Measurements from ENCODE around the gene NUDCD3.

NUDCD3 gene

DNA sequence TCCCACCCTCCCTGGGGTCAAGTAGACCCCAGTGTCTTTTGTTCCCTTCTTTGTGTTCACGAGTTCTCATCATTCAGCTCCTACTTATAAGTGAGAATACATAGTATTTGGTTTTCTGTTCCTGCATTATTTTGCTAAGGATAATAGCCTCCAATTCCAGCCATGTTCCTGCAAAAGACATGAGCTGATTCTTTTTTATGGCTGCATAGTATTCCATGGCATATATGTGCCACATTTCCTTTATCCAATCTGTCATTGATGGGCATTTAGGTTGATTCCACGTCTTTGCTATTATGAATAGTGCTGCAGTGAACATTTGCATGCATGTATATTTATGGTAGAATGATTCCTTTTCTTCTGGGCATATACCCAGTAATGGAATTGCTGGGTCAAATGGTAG lies 136.8 kb downstream of the NUDCD3 start:
- no peak for DNase-seq (ENCODE audit: low spot score)

DNA sequence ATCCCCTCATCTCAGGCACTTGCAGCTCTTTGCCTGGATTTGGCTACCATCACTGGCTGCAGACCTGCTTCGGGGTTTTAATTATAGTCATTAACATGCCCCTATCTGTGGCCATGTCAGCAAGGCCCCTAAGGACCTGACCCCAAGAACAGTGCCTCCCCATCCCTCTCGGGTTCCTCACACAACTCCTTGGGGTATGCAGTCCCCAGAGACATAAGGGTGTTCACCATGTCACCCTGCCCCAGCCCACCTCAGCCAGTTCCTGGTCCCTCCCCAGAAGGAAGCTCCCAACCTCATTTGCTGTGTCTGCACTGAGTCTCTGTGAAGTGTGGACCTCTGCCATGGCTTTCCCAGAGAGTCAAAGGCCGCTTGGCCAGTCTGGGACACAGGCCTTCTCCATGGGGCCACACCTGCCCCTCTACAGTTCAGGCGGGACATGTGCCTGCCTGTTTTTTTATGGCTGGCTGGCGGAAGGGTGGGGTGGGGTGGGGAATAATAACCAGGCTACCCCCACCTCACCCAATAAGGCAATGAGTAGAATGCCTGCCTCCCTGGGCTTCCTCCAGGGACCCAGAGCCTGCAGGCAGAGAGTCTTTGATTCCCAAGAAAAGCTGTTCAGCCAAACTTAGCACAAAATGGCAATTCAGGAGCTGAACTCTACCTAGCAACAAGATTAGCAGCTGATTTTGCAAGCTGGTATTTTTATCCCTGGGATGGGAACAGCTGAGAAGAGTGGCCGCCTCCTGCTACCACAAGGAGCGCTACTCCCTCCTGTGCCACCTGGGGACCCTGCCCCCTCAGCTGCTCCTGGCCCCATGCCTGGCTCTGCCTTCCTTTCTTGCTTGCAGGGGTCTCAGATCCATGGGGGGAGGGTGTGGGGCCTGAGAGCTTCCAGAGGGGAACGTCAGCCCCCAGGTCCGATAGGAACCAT lies 141.3 kb downstream of the NUDCD3 start:
- no peak for DNase-seq (ENCODE audit: low spot score)

DNA sequence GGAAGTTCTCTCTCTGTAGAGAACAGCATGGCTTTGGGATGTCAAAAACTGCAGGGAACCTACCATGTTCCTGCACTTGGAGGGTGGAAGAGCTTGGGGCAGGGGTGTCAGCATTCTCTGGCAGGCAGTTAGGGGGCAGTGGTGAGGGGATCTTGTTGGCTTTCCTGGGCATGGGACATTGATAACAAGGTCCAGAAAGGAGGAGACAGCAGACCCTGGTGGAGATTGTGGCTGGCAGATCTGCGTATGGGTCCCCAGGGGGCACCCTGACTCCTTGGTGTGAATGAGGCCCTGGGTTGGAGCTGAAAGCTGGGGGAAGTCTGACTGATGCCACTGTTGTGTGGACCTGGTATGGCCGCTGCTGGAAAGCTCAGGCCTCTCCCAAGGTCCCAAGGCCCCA lies 142.2 kb downstream of the NUDCD3 start:
- DNase-seq (ENCODE audit: low spot score), result peak; percentile 36

DNA sequence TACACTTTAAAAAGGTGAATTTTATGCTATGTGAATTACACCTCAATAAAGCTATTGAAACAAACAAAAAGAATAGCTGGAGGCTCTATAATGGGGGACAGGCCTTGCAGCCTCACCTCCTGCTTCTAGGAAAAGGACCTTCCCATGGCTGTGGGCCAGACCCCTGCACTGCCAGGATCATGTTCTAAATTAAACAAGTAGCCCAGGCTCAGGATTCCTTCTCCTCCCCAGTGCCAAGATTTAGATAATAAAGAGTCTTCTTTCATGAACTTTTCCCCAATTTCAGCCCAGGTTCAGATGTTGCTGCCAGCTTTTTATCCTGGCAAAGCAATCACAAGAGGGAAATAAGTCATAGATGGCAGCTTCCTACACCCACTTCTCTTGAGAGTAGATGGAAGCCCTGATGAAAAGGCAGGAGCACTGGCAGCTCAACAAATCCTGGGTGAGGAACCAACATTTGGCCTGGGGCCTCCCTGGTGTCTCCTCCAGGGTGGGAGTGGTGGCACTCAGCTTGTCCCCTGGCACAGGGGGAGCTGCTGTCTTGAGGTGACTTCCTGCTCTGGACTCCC lies 142.8 kb downstream of the NUDCD3 start:
- no peak for DNase-seq (ENCODE audit: low spot score)

DNA sequence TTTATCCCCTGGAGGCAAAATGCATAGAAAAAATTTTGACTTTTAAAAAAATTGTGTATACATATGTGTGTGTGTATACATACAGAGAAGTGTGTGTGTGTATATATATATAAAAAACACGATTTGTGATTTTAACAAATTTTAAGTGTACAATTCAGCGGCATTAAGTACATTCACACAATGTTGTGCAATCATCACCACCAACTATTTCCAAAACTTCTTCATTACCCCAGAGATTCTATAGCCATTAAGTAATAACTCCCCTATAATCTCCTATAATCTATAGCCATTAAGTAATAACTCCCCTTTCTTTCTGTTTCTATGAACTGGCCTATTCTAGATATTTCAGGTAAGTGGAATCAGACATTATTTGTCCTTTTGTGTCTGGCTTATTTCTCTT lies 144.4 kb downstream of the NUDCD3 start:
- DNase-seq (ENCODE audit: low spot score), result no peak

DNA sequence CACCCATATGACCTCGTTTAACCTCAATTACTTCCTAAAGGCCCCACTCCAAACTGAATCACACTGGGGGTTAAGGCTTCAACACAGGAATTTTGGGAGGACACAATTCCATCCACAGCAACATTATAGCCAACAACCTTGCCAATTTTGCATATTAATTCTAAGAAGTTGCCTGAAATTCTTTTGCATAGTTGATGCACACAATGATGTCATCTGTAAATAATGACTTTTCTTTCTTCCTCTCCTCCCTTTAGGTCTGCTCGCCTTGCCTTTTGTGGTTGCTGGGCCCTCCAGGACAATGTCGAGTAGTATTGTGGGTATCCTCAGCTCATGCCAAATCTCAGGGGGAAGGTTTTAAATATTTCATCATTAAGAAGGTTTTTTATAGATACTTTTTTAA lies 149.1 kb downstream of the NUDCD3 start:
- no peak for DNase-seq (ENCODE audit: low spot score)

DNA sequence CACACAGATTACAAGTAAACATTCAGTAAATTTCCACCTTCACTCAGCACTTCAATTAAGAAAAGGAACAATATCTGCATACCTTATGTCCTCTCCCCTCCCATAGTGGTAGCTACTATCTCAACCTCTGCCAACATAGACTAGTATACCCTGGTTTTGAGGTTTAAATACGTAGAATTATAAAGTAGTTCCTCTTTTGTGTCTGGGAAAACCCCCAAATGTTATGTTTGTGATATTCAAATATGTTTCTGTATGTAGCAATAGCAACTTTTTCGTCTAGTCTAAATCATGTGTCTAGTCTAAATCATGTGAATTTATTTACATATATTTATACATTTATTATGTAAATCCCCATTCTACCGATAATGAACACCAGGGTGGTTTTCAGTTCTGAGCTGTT lies 151.9 kb downstream of the NUDCD3 start:
- no peak for DNase-seq (ENCODE audit: low spot score)

DNA sequence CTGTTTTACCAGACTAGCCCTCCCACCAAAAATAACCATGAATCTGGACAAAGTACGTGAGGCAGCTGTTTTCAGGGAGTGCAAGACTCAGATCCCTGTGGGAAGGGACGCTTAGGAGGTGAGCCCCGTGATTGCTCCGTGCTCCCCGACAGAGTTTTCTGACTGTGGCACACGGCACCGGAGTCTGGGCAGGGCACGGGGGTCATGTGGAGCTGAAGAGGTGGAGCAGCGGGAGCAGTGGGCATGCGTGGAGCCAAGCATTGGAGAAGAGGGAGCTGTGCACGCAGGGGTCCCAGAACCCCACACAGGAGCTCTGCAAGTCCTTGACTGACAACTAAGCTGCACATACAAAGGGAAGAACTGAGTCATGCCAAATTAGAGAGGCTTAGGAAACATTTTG lies 154.0 kb downstream of the NUDCD3 start:
- no peak for DNase-seq (ENCODE audit: low spot score)

DNA sequence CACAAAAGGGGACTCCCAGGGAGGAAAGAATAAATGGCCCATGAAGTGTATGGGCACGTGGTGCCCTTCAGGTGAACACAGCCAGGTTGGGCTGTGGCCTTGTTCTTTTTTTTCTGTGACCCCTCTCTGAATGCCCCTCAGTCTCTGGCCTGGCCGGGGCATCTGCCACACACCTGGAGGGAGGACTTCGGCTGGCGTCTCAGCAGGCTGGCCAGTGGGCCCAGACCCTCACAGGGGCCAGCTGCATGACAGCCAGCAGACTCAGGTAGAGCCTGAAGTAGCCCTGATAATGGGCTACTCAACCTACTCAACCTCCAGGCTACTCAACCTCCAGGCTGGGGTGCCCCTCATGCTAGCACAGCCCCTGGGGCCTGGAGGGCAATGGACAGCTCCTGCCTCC lies 155.3 kb downstream of the NUDCD3 start:
- DNase-seq (ENCODE audit: low spot score), result no peak

DNA sequence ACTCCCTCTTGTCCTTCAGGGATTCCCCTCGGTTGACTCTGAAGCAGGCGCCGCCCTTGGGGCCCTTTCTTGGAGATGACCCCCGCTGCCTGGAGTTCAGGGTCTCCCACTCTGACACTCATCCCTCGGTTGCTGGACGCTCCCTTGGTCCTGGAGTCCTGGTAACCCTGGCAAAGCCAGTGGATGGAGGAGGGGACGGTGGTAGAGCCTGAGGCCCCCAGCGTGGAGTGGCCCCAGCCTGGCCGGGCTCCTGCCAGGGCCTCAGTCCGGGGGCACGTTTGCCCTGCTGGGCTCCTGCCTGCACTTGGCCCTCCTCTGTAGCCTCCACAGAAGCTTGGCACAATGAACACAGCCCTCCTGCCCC lies 155.7 kb downstream of the NUDCD3 start:
- no peak for DNase-seq (ENCODE audit: low spot score)

DNA sequence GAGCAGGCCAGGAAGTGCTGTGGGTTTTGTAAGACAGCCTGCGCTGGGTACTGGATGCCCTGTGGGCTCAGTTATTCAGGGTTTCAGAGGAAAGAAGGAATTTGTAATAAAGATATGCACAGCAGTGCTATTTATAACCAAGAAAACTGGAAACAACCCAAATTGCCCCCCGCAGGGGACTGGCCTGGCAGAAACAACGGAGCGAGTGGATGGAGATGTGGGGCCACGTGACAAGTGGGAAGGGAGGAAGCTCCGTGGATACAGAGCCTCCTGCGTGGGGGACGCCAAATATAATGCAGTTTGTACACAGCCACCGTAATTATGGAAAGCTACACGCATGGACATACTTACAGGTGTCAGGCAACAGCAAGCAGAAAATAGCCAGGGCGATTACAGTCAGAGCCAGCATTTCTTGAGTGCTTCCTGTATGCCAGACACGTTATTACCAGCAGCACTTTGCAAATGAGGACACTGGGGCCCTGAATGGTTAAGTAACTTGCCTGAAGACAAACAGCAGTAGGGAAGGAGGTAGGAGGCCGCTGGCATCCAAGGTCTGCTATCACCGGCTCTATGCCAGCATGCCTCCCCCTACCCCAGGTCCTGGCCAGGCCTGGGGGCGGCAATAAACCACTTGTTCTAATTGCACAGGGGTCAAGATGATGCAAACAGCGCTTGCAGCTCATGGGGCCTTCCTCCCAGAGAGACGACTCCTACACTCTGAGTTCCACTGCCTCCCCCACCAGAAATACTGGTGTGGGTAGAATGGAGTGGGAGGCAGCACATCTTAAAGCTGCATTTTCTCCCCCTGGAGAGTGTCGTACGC lies 156.3 kb downstream of the NUDCD3 start:
- no peak for DNase-seq (ENCODE audit: low spot score)

DNA sequence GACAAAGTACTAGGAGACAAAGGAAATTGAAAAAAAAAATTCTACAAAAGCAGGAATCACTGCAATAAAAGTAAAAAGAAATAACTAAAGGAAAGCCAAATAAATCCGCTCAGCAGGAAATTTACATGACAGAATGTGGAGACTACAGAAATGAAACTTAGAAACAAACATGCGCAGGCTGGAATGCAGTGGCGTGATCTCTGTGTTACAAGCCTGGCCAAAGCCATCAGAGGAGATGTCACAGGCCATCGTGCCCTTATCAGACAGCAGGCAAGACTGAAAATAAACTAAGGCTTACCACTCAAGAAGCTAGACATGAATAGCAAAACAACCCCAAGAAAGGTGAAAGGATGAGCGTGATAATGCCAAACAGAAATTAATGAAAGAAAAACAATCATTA lies 158.8 kb downstream of the NUDCD3 start:
- no peak for DNase-seq (ENCODE audit: low spot score)

DNA sequence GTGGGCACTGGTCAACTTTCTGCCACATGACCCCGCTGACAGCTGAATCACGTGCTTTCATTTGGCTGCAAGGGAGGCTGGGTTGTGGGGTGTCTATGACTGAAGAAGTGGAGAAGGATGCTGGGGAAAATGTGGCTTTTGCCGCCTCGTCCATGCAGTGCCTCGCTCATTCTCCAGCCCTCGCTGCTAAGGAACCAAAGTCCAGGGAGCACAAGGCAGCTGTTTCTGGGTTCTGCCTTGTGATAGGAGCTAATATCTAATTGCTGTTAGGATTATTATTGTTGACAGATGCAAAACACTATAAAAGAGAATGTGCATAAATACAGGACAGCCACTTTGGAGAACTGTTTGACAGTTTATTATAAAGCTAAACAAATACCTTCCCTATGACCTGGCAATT lies 160.1 kb downstream of the NUDCD3 start:
- no peak for DNase-seq (ENCODE audit: low spot score)

DNA sequence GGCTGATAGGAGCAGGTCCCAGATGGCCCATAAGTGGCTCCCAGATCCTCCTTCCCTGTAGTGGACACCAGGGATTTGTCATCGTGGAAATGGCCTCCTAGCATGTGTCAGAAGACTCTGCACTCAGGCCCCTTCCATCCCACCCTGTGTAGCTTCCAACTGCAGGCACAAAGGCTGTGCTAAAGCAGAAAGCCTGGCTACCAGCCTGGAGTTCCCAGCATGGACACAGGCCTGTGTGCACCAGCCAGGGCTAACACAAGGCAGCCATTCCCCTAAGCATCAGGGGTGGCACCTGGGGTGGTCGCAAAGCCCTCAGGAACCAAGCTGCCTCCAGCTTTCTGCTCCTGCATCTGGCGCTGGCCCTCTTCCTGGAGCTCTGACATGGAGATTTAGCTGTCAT lies 160.6 kb downstream of the NUDCD3 start:
- DNase-seq (ENCODE audit: low spot score), result no peak

All from kidney capillary endothelial cell (primary cell).